HL-60 (cell line): Measurements from ENCODE around the gene VPS35.

Experiments
- GABPA ChIP-seq: IDR thresholded peaks from 2 replicates; pipeline ENCODE4 v1.6.1; 2012; ENCODE audit warnings: low read depth
- POLR2AphosphoS5 ChIP-seq: IDR thresholded peaks from 2 replicates; pipeline ENCODE4 v1.6.1; 2012; ENCODE audit warnings: low read depth
- SPI1 ChIP-seq: IDR thresholded peaks from 2 replicates; pipeline ENCODE4 v1.6.1; 2012; ENCODE audit warnings: low read depth, mild to moderate bottlenecking, borderline replicate concordance
- TF ChIP-seq, protein P1 (sequence below): IDR thresholded peaks from one replicate; pipeline ENCODE4 v1.5.1; 2011; ENCODE audit warnings: low read length, control low read depth, inconsistent platforms; ENCODE audit not compliant: insufficient read depth
- TF ChIP-seq, protein P2 (sequence below): IDR thresholded peaks from 2 replicates; pipeline ENCODE4 v1.6.1; 2012; ENCODE audit warnings: low read depth; ENCODE audit not compliant: insufficient replicate concordance

DNA sequence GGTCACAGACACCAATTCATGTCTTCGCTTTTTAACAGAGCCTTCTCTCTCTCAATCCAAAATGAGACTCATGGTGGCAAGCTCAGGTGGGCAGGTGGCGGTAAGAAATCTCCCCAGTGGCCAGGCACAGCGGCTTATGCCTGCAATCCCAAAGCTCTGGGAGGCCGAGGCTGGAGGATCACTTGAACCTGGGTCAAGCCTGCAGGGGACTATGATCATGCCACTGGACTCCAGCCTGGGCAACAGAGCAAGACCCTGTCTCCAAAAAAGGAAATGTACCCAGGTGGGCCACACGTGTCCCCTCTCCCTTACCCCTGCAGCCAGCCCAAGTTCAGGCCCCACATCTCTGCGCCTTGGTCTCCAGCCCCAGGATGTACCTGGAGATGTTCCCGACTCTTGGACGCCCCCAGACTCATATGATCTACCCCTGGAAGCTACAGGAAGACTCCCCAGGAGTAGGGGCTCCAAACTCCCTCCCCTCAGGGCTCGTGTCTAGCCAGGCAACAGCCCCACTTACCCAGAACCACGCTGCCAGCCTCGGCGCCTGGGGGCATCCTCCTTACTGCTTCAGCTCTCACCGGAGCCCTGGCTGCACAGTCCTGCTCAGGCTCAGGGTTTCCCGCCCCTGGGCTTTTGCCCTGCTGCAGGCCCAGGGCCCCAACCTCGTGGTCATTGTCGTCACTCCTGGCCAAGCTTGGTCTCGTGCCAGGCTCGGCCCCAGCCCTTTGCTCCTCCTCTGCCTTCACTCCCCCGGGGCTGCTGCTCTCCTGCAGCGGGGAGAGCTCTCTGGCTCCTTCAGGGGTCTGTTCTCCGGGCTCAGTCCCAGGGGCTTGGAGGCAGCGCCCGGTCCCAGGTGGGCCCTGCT, 42.9 kb upstream of the VPS35 start:
- TF ChIP-seq POLR2AphosphoS5 (no peak), GABPA (no peak), SPI1 (no peak)
- TF ChIP-seq, protein P1, sequence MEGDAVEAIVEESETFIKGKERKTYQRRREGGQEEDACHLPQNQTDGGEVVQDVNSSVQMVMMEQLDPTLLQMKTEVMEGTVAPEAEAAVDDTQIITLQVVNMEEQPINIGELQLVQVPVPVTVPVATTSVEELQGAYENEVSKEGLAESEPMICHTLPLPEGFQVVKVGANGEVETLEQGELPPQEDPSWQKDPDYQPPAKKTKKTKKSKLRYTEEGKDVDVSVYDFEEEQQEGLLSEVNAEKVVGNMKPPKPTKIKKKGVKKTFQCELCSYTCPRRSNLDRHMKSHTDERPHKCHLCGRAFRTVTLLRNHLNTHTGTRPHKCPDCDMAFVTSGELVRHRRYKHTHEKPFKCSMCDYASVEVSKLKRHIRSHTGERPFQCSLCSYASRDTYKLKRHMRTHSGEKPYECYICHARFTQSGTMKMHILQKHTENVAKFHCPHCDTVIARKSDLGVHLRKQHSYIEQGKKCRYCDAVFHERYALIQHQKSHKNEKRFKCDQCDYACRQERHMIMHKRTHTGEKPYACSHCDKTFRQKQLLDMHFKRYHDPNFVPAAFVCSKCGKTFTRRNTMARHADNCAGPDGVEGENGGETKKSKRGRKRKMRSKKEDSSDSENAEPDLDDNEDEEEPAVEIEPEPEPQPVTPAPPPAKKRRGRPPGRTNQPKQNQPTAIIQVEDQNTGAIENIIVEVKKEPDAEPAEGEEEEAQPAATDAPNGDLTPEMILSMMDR, result no peak
- TF ChIP-seq, protein P2, sequence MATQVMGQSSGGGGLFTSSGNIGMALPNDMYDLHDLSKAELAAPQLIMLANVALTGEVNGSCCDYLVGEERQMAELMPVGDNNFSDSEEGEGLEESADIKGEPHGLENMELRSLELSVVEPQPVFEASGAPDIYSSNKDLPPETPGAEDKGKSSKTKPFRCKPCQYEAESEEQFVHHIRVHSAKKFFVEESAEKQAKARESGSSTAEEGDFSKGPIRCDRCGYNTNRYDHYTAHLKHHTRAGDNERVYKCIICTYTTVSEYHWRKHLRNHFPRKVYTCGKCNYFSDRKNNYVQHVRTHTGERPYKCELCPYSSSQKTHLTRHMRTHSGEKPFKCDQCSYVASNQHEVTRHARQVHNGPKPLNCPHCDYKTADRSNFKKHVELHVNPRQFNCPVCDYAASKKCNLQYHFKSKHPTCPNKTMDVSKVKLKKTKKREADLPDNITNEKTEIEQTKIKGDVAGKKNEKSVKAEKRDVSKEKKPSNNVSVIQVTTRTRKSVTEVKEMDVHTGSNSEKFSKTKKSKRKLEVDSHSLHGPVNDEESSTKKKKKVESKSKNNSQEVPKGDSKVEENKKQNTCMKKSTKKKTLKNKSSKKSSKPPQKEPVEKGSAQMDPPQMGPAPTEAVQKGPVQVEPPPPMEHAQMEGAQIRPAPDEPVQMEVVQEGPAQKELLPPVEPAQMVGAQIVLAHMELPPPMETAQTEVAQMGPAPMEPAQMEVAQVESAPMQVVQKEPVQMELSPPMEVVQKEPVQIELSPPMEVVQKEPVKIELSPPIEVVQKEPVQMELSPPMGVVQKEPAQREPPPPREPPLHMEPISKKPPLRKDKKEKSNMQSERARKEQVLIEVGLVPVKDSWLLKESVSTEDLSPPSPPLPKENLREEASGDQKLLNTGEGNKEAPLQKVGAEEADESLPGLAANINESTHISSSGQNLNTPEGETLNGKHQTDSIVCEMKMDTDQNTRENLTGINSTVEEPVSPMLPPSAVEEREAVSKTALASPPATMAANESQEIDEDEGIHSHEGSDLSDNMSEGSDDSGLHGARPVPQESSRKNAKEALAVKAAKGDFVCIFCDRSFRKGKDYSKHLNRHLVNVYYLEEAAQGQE, result no peak
